Caco-2 (cell line): ENCODE results near the gene SLC22A9. TPM values are rescaled to one million over a fixed set of nuclear protein-coding genes. Genes with fewer than 3 reads are reported as not detected.

Source experiments
- BruUV-seq: library from RNA; stranded (reverse); fragments of 400-500 nt; replicated peaks from 2 replicates; lab custom pipeline; 2021; lab: Mats Ljungman, UMichigan
- CTCF ChIA-PET: fragments of 300-600 bp; sonication (Branson Sonifier 250); formaldehyde crosslinking; loops from one replicate; lab custom pipeline; 2022; ENCODE audit warnings: antibody characterized with exemption; lab: Charles Lee
- POLR2A ChIA-PET: fragments of 300-600 bp; sonication (Branson Sonifier 250); formaldehyde crosslinking; loops from one replicate; lab custom pipeline; 2022; ENCODE audit warnings: antibody characterized with exemption; lab: Charles Lee
- DNase-seq, 2 experiments: peaks; one replicate each; pipeline versions ENCODE4 v3.0.0 to v3.0.0-alpha.2; 2020 to 2022
- H3K27me3 ChIP-seq: replicated peaks from 2 replicates; pipeline ENCODE4 v1.6.0; 2011; ENCODE audit warnings: low read length; ENCODE audit not compliant: control insufficient read depth, insufficient read depth
- H3K36me3 ChIP-seq: 2 replicates; pipeline ENCODE4 v1.5.1; 2011; ENCODE audit warnings: low read length; ENCODE audit not compliant: control insufficient read depth, insufficient read depth
- H3K4me1 ChIP-seq: fragments of 250-450 bp; sonication (Bioruptor Pico); 2 replicates; pipeline ENCODE4 v1.5.1; 2020; ENCODE audit warnings: mild to moderate bottlenecking
- H3K4me3 ChIP-seq: 2 replicates; pipeline ENCODE4 v1.5.1; 2011; ENCODE audit warnings: low read depth, mild to moderate bottlenecking, control low read depth, low read length
- H3K9me3 ChIP-seq: fragments of 250-450 bp; sonication (Bioruptor Pico); 2 replicates; pipeline ENCODE4 v1.5.1; 2020; ENCODE audit warnings: mild to moderate bottlenecking, moderate library complexity
- H3K27ac Mint-ChIP-seq: one replicate; pipeline ENCODE4 v1.8.0; 2022; ENCODE audit warnings: mixed read lengths; ENCODE audit not compliant: unreplicated experiment
- H3K27me3 Mint-ChIP-seq: one replicate; pipeline ENCODE4 v1.8.0; 2022; ENCODE audit warnings: mixed read lengths; ENCODE audit not compliant: insufficient read depth, unreplicated experiment
- H3K36me3 Mint-ChIP-seq: one replicate; pipeline ENCODE4 v1.8.0; 2022; ENCODE audit warnings: mild to moderate bottlenecking, mixed read lengths; ENCODE audit not compliant: insufficient read depth, unreplicated experiment
- H3K4me1 Mint-ChIP-seq: one replicate; pipeline ENCODE4 v1.8.0; 2022; ENCODE audit warnings: low read depth, mixed read lengths; ENCODE audit not compliant: unreplicated experiment
- H3K4me3 Mint-ChIP-seq: one replicate; pipeline ENCODE4 v1.8.0; 2022; ENCODE audit warnings: mild to moderate bottlenecking, moderate library complexity, mixed read lengths; ENCODE audit not compliant: unreplicated experiment
- H3K9me3 Mint-ChIP-seq: one replicate; pipeline ENCODE4 v1.8.0; 2022; ENCODE audit warnings: mixed read lengths; ENCODE audit not compliant: unreplicated experiment
- intact Hi-C: fragments of 100-400 bp; cut with micrococcal nuclease; formaldehyde crosslinking; loops from one replicate; pipeline ENCODE4 v1.10.0; 2022; ENCODE audit not compliant: unreplicated experiment
- total RNA-seq: library from RNA; stranded (reverse); gene quantifications from 2 replicates; pipeline ENCODE4 v1.2.3, GENCODE V29; 2022
- TF ChIP-seq, protein P1 (sequence below), 2 experiments: fragments of 200-600 bp in 1 of 2; IDR thresholded peaks; 1 replicate in 1 of 2; 2 replicates in 1 of 2; pipeline versions ENCODE4 v1.5.1 to v1.8.0; 2011 to 2022; ENCODE audit warnings: antibody characterized with exemption in 1 of 2, control low read depth in 1 of 2, inconsistent platforms in 1 of 2, low read depth in 1 of 2, low read length in 1 of 2, mild to moderate bottlenecking in 1 of 2, moderate library complexity in 1 of 2; ENCODE audit not compliant: insufficient read depth in 1 of 2, severe bottlenecking in 1 of 2, unreplicated experiment in 1 of 2

The SLC22A9 gene
- total RNA-seq, 1 experiment from 2014 or later: 2.0 TPM

DNA sequence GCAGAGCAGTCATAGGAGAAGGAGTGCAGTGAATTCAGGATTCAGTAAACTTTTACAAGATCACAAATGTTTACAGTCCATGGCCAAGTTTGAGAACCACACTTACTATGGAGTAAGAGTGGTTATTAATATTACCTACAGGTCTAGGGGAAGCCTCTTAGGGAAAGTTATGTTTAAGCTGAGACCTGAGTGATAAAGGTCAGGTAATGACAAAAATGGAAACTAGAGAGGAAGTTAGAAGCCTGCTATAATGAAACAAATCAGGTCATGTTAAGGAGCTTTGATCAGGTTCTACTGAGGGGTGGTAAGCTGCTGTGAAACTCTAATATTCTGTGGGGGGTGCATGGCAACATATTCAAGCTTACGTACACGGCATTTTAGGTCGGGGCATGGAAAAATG is 32.5 kb upstream of the SLC22A9 start:
- POLR2A ChIA-PET: no interaction called here
- no peaks in the 10 kb centered on the region for H3K36me3 Mint-ChIP-seq
- no peak for DNase-seq
- H3K4me3 Mint-ChIP-seq: no peak overlapping the region
- TF ChIP-seq, protein P1, sequence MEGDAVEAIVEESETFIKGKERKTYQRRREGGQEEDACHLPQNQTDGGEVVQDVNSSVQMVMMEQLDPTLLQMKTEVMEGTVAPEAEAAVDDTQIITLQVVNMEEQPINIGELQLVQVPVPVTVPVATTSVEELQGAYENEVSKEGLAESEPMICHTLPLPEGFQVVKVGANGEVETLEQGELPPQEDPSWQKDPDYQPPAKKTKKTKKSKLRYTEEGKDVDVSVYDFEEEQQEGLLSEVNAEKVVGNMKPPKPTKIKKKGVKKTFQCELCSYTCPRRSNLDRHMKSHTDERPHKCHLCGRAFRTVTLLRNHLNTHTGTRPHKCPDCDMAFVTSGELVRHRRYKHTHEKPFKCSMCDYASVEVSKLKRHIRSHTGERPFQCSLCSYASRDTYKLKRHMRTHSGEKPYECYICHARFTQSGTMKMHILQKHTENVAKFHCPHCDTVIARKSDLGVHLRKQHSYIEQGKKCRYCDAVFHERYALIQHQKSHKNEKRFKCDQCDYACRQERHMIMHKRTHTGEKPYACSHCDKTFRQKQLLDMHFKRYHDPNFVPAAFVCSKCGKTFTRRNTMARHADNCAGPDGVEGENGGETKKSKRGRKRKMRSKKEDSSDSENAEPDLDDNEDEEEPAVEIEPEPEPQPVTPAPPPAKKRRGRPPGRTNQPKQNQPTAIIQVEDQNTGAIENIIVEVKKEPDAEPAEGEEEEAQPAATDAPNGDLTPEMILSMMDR (IDR thresholded peaks at IDR 0.05; ENCODE audit: insufficient read depth in 1 of 2, low read depth in 1 of 2, low read length in 1 of 2, severe bottlenecking in 1 of 2, unreplicated experiment in 1 of 2): no peak
- H3K9me3 ChIP-seq: 0 out of 2 replicates have a peak, but pooled peaks cover 4% of the 10 kb centered on the region
- CTCF ChIA-PET: no interaction called here
- H3K27me3 Mint-ChIP-seq: peaks cover 3% of the 10 kb centered on the region
- H3K4me3 ChIP-seq: no peak overlapping the region
- H3K36me3 ChIP-seq: no peaks in the 10 kb centered on the region
- H3K4me1 Mint-ChIP-seq: no peaks in the 10 kb centered on the region
- intact Hi-C loops: no loop called here
- no TSS peak for BruUV-seq
- H3K27me3 ChIP-seq: no peaks in the 10 kb centered on the region
- H3K9me3 Mint-ChIP-seq: peaks cover 28% of the 10 kb centered on the region
- H3K27ac Mint-ChIP-seq: no peak overlapping the region
- no peaks in the 10 kb centered on the region for H3K4me1 ChIP-seq

DNA sequence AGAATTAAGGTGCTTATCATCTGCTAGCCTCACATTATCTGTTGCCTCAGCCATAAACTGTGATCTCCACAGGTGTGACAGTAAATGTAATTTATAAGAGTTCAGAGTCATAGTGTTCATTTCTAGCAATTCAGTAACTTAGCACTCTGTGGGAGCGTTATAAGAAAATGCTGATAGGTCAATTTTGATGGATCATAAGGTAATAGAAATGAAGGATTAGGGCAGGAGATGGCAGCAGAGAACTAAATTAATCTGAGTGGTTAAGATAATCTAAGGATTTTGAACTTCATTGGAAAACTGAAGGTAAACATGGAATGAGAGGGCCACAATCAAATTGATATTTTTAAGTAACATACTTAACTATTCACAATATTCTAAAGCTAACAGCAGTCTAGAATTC is 26.5 kb upstream of the SLC22A9 start:
- H3K4me3 ChIP-seq: no peak overlapping the region
- Mint-ChIP-seq H3K36me3 (no peaks in the 10 kb centered on the region), H3K27ac (no peak overlapping the region), H3K27me3 (no peaks in the 10 kb centered on the region), H3K4me3 (no peak overlapping the region), H3K4me1 (no peaks in the 10 kb centered on the region), H3K9me3 (no peaks in the 10 kb centered on the region)
- DNase-seq: no peak
- H3K36me3 ChIP-seq: no peaks in the 10 kb centered on the region
- H3K4me1 ChIP-seq: no peaks in the 10 kb centered on the region
- intact Hi-C loops: no loop called here
- TF ChIP-seq, protein P1 (IDR thresholded peaks at IDR 0.05; ENCODE audit: insufficient read depth in 1 of 2, low read depth in 1 of 2, low read length in 1 of 2, severe bottlenecking in 1 of 2, unreplicated experiment in 1 of 2): no peak
- no peaks in the 10 kb centered on the region for H3K9me3 ChIP-seq
- ChIA-PET POLR2A (no interaction called here), CTCF (no interaction called here)
- no peaks in the 10 kb centered on the region for H3K27me3 ChIP-seq
- BruUV-seq: no TSS peak

DNA sequence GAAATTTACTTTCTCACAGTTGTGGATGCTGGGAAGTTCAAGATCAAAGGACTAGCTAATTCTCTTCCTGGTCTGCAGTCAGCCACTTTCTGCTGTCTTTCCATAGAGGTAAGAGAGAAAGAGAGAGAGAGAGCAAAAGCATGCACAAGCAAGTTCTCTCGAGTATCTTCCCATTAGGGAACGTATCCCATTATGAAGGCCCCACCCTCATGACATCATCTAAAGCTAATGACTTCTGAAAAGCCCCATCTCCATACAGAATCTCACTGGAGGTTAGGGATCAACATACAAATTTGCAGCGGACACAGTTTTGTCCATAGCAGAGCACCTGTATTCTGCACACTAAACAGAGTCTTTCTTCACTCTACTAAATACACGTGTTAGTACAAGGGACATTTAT is 17.4 kb upstream of the SLC22A9 start:
- ChIA-PET POLR2A (no interaction called here), CTCF (no interaction called here)
- H3K4me1 Mint-ChIP-seq: no peaks in the 10 kb centered on the region
- H3K4me3 ChIP-seq: no peak overlapping the region
- DNase-seq: no peak
- no peaks in the 10 kb centered on the region for H3K36me3 Mint-ChIP-seq
- BruUV-seq: no TSS peak
- no peaks in the 10 kb centered on the region for H3K4me1 ChIP-seq
- TF ChIP-seq, protein P1 (IDR thresholded peaks at IDR 0.05; ENCODE audit: insufficient read depth in 1 of 2, low read depth in 1 of 2, low read length in 1 of 2, severe bottlenecking in 1 of 2, unreplicated experiment in 1 of 2): no peak
- peaks cover 20% of the 10 kb centered on the region for H3K9me3 Mint-ChIP-seq
- H3K27me3 Mint-ChIP-seq: peaks cover 3% of the 10 kb centered on the region
- no peaks in the 10 kb centered on the region for H3K27me3 ChIP-seq
- intact Hi-C loops: no loop called here
- H3K9me3 ChIP-seq: peaks cover 7% of the 10 kb centered on the region; the same call in 1 of the 2 replicates
- no peaks in the 10 kb centered on the region for H3K36me3 ChIP-seq
- no peak overlapping the region for H3K27ac Mint-ChIP-seq
- H3K4me3 Mint-ChIP-seq: no peak overlapping the region
